Adipocyte (in vitro differentiated cells): ENCODE measurements around the gene RAB21.
"Not testable (repeated sequence)": the region's sequence is repeated elsewhere in the genome, so short reads cannot be mapped to it uniquely, and the experiment has no call there.

Experiments used
- DNase-seq: peaks from one replicate; pipeline ENCODE4 v3.0.0-alpha.2; 2015; ENCODE audit warnings: low read depth
- H3K27me3 ChIP-seq: replicated peaks from 2 replicates; pipeline ENCODE4 v1.7.0; 2013; ENCODE audit warnings: mild to moderate bottlenecking, low read length, moderate library complexity; ENCODE audit not compliant: control insufficient read depth, insufficient read depth
- H3K36me3 ChIP-seq: 2 replicates; pipeline ENCODE4 v1.7.0; 2013; ENCODE audit warnings: low read length, mild to moderate bottlenecking, moderate library complexity; ENCODE audit not compliant: control insufficient read depth, insufficient read depth, severe bottlenecking
- H3K4me1 ChIP-seq: 2 replicates; pipeline ENCODE4 v1.7.0; 2013; ENCODE audit warnings: mild to moderate bottlenecking, low read length, moderate library complexity; ENCODE audit not compliant: control insufficient read depth, insufficient read depth
- H3K4me3 ChIP-seq: 2 replicates; pipeline ENCODE4 v1.7.0; 2013; ENCODE audit warnings: mild to moderate bottlenecking, low read length, moderate library complexity
- H3K9ac ChIP-seq: 2 replicates; pipeline ENCODE4 v1.7.0; 2013; ENCODE audit warnings: mild to moderate bottlenecking, low read length, moderate library complexity
- H3K9me3 ChIP-seq: 2 replicates; pipeline ENCODE4 v1.7.0; 2013; ENCODE audit warnings: mild to moderate bottlenecking, low read length, moderate library complexity; ENCODE audit not compliant: control insufficient read depth

RAB21 gene

DNA sequence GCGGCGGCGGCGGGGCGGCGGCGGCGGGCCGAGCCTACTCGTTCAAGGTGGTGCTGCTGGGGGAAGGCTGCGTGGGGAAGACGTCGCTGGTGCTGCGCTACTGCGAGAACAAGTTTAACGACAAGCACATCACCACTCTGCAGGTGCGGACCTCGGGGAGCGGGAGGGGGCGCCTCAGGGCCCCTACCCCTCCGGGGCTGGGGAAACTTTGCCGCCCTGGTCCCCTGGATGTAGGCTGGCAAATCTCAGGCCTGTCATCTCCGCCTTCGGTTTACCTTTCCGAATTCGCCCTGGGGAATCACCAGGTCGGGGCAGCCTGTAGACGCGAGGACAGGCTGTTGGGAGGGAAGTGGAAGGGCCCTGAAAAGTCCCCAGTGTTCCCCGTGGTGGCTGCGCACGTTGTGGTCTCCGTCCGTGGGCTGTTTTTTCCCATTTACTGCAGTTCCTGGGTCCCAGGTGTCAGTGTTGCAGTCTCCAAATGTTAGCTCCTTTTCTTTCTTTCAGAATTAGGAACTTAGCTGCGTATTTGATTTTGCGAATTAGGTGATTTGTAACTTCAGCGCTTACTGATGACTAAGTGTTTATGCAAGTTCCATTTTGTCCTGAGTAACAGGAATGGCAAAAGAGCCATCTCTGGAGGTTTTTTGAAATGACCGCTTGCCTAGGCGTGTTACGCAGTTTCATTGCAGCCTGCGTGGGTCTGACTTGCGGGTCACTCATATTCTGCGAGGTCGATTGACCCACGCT is 656 bp downstream of the RAB21 start:
- peaks cover 20% of the 10 kb centered on the region for H3K9me3 ChIP-seq
- DNase-seq = peak; percentile 72
- H3K27me3 ChIP-seq = no peaks in the 10 kb centered on the region
- H3K4me1 ChIP-seq = peaks cover 16% of the 10 kb centered on the region
- peaks cover 22% of the 10 kb centered on the region for H3K36me3 ChIP-seq
- H3K4me3 ChIP-seq = peak overlapping the region; percentile 92
- H3K9ac ChIP-seq = peak overlapping the region; percentile 90

DNA sequence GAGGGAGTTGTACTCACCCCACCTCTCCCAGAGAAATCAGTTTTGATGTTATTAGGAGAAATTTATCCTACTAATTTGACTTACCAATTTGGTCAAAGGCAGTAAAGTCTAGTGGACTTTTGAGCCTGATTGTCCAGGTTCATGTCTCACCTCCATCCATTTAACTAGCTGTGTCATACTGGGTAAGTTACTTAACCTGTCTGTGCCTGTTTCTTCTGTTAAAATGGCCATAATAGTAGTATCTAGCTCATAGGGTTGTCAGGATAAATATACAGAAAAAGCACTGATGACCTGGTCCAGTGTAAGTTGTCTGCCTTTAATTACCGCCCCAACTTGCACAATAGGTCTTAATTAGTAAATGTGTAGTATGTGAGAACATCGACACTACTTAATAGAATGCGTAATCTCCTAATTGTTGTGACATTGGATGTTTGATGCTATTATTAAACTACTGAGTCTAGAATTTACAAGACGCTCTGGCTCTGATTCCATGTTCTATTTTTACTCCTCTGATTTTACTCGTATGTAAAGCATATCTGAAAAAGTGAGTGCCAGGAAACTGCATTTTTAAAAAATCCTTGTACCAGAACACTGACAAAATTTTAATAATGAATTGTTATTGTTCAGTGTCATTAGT is 1.5 kb downstream of the RAB21 start:
- peak; percentile 32 for DNase-seq
- Histone ChIP-seq H3K27me3 (no peaks in the 10 kb centered on the region), H3K9me3 (peaks cover 28% of the 10 kb centered on the region), H3K9ac (peak overlapping the region; percentile 90), H3K4me3 (peak overlapping the region; percentile 92), H3K36me3 (peaks cover 22% of the 10 kb centered on the region), H3K4me1 (peaks cover 16% of the 10 kb centered on the region)

DNA sequence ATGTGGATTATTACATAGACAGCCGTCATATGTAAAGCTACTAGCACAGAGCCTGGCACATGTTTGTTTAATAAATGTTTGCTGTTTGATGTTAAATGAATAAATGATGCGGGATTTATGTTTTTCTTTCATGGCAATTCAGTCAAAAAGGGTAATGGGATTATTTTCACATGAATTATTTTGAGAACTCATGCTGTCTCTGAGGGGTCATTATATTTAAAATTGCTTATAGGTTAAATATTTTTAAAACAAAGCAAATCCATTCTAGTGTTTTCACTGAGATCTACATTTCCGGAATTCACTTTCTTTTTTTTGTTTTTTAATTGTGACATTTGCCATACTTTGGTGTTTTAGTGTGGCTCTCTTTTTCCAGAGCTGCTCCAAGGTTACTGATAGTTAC is 5.3 kb downstream of the RAB21 start:
- Histone ChIP-seq H3K4me1 (peaks cover 25% of the 10 kb centered on the region), H3K36me3 (peaks cover 22% of the 10 kb centered on the region), H3K4me3 (no peak overlapping the region), H3K9ac (no peak overlapping the region), H3K27me3 (no peaks in the 10 kb centered on the region), H3K9me3 (peaks cover 28% of the 10 kb centered on the region)
- no peak for DNase-seq

DNA sequence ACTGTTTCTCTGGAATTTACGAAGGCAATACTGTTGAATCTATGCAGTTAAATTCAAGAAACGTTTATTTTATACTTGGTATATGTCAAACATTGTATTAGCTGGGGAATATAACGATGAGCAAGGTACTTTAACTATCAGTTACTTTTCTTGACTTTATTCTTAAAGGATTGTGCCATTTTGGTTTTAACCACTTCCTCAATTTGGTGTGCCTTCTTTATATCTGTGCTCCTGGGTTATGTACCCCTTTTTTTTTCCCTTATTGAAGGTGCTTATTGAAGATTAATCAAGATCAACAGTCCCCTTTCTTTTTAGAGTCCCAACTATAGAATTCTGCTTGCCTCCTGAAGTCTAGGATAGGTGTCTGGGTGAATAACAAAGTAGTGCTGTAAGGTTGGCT is 5.8 kb downstream of the RAB21 start:
- Histone ChIP-seq H3K27me3 (no peaks in the 10 kb centered on the region), H3K9me3 (peaks cover 28% of the 10 kb centered on the region), H3K9ac (no peak overlapping the region), H3K4me3 (no peak overlapping the region), H3K4me1 (peaks cover 25% of the 10 kb centered on the region), H3K36me3 (peaks cover 22% of the 10 kb centered on the region)
- DNase-seq = no peak

DNA sequence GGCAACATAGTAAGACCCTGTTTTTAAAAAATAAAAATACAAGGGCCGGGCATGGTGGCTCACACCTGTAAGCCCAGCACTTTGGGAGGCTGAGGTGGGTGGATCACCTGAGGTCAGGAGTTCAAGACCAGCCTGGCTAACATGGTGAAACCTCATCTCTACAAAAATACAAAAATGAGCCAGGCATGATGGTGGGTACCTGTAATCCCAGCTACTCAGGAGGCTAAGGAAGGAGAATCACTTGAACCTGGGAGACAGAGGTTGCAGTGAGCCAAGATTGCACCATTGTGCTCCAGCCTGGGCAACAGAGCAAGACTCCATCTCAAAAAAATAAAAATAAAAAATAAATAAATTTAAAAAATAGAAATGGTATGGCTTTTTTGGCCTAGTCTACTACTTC is 6.7 kb downstream of the RAB21 start:
- H3K9ac ChIP-seq, H3K4me3 ChIP-seq, DNase-seq, H3K27me3 ChIP-seq: not testable (repeated sequence)
- H3K36me3 ChIP-seq = peaks cover 22% of the 10 kb centered on the region
- peaks cover 28% of the 10 kb centered on the region for H3K9me3 ChIP-seq
- peaks cover 22% of the 10 kb centered on the region for H3K4me1 ChIP-seq

DNA sequence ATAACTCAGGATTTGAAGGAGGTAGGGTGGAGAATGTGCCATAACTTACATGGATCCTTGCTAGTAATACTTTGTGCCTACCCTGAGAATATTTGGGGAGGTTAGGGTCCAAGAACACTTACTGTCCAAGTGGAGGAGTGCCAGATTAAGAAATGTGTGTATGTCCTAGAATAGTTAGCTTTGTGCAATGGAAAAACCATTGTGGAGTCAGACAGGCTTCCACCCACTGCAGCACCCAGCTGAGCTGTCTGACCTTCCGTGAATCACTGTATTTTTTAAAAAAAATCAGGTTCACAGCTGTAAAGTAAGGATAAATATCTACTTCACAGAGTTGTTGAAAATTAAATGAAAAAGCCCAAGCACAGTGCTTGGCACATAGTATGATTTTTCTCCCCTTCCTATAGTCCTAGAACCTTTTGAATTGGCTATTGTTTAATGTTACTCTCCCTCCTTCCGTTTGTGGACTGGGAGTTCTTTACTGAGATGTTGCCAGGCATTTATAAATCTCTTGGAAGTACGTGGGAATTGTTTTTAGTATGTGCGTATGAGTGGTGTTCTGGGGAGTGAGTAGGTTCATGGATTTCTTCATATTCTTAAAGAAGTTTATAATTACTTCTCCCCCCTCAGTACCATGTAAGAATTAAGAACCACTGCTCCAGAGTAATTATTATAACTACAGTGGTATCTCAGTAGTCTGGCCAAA is 9.2 kb downstream of the RAB21 start:
- Histone ChIP-seq H3K9me3 (peaks cover 23% of the 10 kb centered on the region), H3K4me3 (peak overlapping the region; percentile 4), H3K4me1 (peaks cover 13% of the 10 kb centered on the region), H3K9ac (no peak overlapping the region), H3K36me3 (peaks cover 15% of the 10 kb centered on the region), H3K27me3 (no peaks in the 10 kb centered on the region)
- no peak for DNase-seq

DNA sequence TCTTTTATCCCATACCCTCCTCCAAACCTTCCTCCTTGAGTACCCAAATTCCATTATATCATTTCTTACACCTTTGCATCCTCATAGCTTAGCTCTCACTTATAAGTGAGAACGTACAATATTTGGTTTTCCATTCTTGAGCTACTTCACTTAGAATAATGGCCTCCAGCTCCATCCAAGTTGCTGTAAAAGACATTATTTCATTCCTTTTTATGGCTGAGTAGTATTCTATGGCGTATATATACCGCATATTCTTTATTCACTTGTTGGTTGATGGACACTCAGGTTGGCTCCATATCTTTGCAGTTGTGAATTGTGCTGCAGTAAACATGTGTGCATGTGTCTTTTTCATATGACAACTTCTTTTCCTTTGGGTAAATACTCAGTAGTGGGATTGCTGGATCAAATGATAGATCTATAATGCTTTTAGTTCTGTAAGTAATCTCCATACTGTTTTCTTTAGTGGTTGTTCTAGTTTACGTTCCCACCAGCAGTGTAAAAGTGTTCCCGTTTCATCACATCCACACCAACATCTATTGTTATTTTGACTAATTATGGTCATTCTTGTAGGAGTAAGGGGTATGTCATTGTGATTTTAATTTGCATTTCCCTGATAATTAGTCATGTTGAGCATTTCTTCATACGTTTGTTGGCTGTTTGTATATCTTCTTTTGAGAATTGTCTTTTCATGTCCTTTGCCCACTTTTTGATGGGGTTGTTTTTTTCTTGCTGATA is 10.1 kb downstream of the RAB21 start:
- Histone ChIP-seq H3K27me3 (no peaks in the 10 kb centered on the region), H3K9me3 (peaks cover 14% of the 10 kb centered on the region), H3K4me1 (peaks cover 13% of the 10 kb centered on the region), H3K4me3 (no peak overlapping the region), H3K36me3 (peaks cover 6% of the 10 kb centered on the region), H3K9ac (no peak overlapping the region)
- DNase-seq = no peak

DNA sequence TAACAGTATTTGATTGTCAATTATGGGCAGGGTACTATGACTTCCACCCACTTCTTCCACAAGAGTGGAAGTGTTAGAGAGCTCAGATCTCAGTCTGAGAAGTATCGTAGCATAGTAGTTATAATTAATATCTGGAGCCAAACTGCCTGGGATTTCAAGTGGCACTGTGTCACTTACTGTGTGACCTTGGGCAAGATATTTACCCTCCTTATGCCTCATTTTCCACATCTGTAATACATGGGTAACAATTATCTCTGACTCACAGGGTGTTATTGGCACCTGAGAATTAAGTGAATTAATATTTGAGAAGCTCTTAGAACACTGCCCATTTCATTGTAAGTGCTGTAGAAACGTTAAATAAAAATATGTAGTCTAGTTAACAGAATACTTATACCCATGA is 11.5 kb downstream of the RAB21 start:
- Histone ChIP-seq H3K4me3 (no peak overlapping the region), H3K36me3 (peaks cover 12% of the 10 kb centered on the region), H3K27me3 (no peaks in the 10 kb centered on the region), H3K4me1 (peaks cover 26% of the 10 kb centered on the region), H3K9me3 (no peaks in the 10 kb centered on the region), H3K9ac (no peak overlapping the region)
- DNase-seq = no peak

DNA sequence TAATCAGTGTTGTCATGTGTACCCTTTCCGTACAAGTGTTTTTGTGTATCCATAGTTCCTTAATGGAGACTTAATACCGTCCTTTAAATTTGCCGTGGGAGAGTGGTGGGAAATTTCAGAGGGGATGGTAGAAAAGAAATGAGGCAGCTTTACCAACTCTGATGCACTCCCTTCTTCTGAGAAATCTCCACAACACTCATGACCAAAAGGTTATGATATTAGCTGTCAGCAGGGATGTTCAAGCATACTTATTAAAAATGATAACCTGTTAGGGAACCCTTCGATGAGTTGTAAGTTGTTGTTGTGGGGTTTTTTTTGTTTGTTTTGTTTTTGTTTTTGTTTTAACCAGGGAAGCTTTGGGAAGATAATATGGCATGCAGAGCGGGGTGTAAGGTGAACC is 12.5 kb downstream of the RAB21 start:
- H3K4me3 ChIP-seq = no peak overlapping the region
- H3K9ac ChIP-seq = no peak overlapping the region
- no peak for DNase-seq
- no peaks in the 10 kb centered on the region for H3K27me3 ChIP-seq
- no peaks in the 10 kb centered on the region for H3K9me3 ChIP-seq
- peaks cover 22% of the 10 kb centered on the region for H3K36me3 ChIP-seq
- H3K4me1 ChIP-seq = peaks cover 34% of the 10 kb centered on the region

DNA sequence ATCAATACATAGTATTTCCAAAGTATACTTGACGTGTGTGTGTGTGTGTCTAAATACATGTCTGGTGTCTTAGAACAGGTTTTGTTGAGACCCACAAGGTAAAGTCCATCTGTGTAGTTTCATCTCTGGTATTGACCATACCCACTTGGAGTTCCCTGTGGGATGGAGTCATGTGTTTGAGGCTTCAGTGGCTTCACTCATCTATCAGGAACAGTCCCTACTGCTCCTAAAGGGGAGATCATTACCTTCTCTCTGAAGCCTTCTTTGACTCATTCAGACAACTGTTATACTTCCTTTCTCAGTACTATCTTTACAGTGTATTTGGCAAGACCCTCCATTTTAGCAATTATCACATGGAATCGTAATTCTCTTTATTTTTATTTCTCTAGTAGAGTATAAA is 14.2 kb downstream of the RAB21 start:
- Histone ChIP-seq H3K27me3 (no peaks in the 10 kb centered on the region), H3K4me1 (peaks cover 28% of the 10 kb centered on the region), H3K36me3 (peaks cover 39% of the 10 kb centered on the region)

DNA sequence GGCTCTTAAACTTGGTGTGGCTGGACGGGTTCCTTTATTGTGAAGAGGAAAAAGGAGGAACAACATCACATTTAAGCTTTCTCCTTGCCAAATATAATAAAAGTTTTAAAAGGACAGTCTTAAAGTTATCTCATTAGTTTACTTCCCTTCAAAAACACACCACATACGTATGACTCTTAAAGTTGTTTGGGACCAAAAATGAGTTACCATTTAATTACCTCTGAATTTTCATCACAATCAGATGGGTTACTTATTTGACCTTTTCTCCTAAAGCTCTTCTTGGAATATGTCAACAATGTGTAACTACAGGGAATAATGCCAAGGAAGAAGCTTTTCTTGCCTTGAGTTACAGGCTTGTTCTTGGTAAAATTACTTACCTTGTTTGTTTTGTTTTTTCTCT is 16.4 kb downstream of the RAB21 start:
- no peak for DNase-seq
- no peaks in the 10 kb centered on the region for H3K9me3 ChIP-seq
- no peaks in the 10 kb centered on the region for H3K27me3 ChIP-seq
- H3K36me3 ChIP-seq = peaks cover 52% of the 10 kb centered on the region
- no peak overlapping the region for H3K9ac ChIP-seq
- peaks cover 27% of the 10 kb centered on the region for H3K4me1 ChIP-seq
- peak overlapping the region; percentile 8 for H3K4me3 ChIP-seq

More for the DNA sequence above, 14.2 kb downstream of the RAB21 start:
- DNase-seq = no peak
- Histone ChIP-seq H3K9ac (no peak overlapping the region), H3K9me3 (no peaks in the 10 kb centered on the region), H3K4me3 (no peak overlapping the region)
